ENCODE measurements around the gene MAST1. TPM values are rescaled to one million over a fixed set of nuclear protein-coding genes. Genes with fewer than 3 reads are reported as not detected.
"Not testable (repeated sequence)": the region's sequence is repeated elsewhere in the genome, so short reads cannot be mapped to it uniquely, and the experiment has no call there.

The MAST1 gene
- total RNA-seq, 1 donor, result under 0.01 TPM

DNA sequence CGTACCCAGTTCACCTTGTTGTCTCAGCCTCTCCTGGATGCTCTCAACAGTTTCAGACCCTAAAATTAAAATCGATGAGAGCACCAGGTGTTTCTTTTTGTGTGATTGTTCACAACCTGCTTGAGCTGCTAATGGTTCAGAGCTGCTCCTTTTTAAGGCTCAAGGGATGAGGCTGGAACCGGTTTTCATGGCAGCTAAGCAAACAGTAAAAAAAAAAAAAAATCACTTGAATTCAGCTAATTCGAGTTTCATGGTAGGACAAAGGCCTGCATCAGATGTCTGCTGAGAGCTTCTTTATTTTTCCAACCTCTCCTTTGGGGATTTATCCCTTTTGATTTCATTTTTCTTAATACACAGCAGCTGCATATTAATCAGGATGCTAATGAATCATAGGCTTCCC, 74.3 kb downstream of the MAST1 start:
- TF ChIP-seq, protein P1, sequence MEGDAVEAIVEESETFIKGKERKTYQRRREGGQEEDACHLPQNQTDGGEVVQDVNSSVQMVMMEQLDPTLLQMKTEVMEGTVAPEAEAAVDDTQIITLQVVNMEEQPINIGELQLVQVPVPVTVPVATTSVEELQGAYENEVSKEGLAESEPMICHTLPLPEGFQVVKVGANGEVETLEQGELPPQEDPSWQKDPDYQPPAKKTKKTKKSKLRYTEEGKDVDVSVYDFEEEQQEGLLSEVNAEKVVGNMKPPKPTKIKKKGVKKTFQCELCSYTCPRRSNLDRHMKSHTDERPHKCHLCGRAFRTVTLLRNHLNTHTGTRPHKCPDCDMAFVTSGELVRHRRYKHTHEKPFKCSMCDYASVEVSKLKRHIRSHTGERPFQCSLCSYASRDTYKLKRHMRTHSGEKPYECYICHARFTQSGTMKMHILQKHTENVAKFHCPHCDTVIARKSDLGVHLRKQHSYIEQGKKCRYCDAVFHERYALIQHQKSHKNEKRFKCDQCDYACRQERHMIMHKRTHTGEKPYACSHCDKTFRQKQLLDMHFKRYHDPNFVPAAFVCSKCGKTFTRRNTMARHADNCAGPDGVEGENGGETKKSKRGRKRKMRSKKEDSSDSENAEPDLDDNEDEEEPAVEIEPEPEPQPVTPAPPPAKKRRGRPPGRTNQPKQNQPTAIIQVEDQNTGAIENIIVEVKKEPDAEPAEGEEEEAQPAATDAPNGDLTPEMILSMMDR (IDR thresholded peaks at IDR 0.05; ENCODE audit: insufficient read depth, low read length), result no peak
- no peak for DNase-seq (ENCODE audit: low read depth)
- no peak overlapping the region for H3K4me3 ChIP-seq (ENCODE audit: low read depth, low read length)

DNA sequence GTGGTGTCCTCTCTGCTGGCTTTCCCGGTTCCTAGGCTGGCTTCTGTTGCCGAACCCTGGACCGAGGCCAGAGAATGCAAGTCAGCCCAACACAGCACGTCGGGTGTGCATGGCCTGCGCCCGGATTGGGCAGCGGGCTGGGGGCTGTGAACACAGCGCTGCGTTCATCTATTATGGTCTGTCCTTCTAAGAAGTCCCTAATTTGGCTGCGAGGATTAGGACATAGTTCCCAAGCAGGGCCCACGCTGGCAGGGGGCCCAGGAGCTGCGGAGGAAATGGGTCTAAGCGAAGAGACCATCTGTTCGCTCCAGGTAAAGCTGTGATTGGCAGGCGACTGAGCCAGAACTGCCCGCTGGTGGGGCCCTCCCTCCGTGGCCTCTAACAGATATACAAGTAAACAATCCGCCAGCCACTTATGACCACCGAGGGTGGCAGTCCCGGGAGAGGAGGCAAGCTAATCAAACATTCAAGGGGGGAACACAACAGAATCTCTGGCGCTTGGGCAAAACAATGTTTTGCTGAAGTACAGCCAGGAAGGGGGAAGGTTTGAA, 74.8 kb downstream of the MAST1 start:
- no peak overlapping the region for H3K4me3 ChIP-seq (ENCODE audit: low read depth, low read length)
- TF ChIP-seq, protein P1 (IDR thresholded peaks at IDR 0.05; ENCODE audit: insufficient read depth, low read length), result no peak
- peak; percentile 37 for DNase-seq (ENCODE audit: low read depth)

DNA sequence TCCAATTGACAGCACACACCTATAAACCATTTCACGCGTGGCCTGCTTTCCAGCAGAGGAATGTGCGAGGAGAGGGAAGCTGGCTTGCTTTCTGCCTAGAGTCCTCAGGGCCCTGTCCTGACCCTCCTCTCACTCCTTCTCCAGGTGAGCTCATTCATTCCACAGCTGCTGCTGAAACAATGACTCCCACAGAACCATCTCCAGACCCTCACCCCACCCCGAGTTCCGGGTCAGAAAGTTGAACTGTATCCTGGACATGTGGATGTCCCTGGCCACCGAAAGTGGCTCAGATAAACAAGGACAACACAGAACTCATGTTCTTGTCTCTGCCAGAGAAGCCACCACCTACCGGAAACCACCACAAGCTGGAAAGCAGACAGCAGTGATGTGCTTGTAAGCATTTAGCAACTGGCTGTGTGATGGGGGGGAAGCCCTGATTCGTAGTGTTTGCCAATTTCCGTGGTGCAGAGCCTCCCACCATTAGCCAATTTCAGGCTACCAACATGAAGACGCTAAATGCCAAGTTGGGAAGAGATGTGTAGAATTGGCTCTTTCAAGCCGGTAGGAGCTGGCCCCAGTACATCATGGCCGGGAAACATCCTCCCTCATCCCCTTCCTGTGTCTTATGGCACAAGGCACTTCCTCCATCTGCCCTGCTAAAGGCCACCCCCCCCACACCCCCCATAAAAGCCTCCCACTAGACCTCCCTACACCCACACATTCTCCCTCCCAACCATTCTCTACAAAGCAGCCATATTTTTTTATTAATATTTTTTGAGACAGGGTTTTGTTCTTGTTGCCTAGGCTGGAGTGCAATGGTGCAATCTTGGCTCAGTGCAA, 75.8 kb downstream of the MAST1 start:
- no peak overlapping the region for H3K4me3 ChIP-seq (ENCODE audit: low read depth, low read length)
- no peak for DNase-seq (ENCODE audit: low read depth)
- TF ChIP-seq, protein P1 (IDR thresholded peaks at IDR 0.05; ENCODE audit: insufficient read depth, low read length), result no peak

DNA sequence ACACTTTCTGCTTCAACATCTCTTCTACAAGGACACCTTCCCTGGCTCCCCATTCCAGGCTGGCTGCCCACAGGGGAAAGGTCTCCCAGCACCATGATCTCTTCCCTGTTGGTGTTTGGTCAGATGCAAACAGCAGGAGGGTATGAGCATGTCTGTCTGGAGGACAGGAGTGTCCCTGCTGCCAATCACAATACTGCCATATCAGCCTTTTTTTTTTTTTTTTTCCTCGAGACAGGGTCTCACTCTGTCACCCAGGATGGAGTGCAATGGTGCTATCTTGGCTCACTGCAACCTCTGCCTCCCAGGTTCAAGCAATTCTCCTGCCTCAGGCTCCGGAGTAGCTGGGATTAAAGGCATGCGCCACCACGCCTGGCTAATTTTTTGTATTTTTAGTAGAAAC, 77.5 kb downstream of the MAST1 start:
- DNase-seq (ENCODE audit: low read depth); H3K4me3 ChIP-seq (ENCODE audit: low read depth, low read length): not testable (repeated sequence)

- H3K4me3 ChIP-seq (ENCODE audit: low read depth, low read length), result no peak overlapping the region
- DNase-seq (ENCODE audit: low read depth), result no peak
- TF ChIP-seq, protein P1 (IDR thresholded peaks at IDR 0.05; ENCODE audit: insufficient read depth, low read length), result no peak
Observed at GRCh38 chr19:12918253-12918652, 79.9 kb downstream of the MAST1 start.

GRCh38 chr19:12921047-12921446, 82.7 kb downstream of the MAST1 start:
- TF ChIP-seq, protein P1 (IDR thresholded peaks at IDR 0.05; ENCODE audit: insufficient read depth, low read length), result no peak
- no peak for DNase-seq (ENCODE audit: low read depth)
- no peak overlapping the region for H3K4me3 ChIP-seq (ENCODE audit: low read depth, low read length)

DNA sequence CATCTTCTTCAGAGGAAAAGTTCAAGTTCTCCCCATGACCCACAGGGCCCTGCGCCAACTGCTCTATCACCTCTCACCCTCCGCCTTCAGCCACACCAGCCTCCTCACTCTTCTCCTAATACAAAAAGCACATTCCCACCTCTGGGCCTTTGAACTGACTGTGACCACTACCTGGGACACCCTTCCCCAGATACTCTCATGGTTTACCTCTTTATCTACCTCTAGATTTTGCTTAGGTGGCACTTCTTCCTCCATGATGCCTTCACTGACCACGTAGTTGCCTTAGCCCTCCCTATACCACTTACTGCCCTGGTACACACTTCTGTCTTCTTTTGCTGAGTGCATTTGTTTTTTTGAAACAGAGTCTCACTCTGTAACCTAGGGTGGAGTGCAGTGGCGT, 84.6 kb downstream of the MAST1 start:
- DNase-seq (ENCODE audit: low read depth), result no peak
- TF ChIP-seq, protein P1 (IDR thresholded peaks at IDR 0.05; ENCODE audit: insufficient read depth, low read length), result no peak
- no peak overlapping the region for H3K4me3 ChIP-seq (ENCODE audit: low read depth, low read length)

Small RNA genes within 50 kb of the gene (small RNA-seq; reads per million reads assigned to genes)
- gene MIR5695 (not detected), gene MIR6794 (not detected)

Other genes with a start within 250 kb of the MAST1 start
- gene ZNF490, start 227.7 kb upstream of the MAST1 start, total RNA-seq (ENCODE audit: low replicate concordance), result 7.4 and 8.7 TPM in 2 replicates
- gene ZNF791, start 227.6 kb upstream of the MAST1 start, total RNA-seq (ENCODE audit: low replicate concordance), result 15.8 and 16.1 TPM in 2 replicates
- gene MAN2B1, start 171.8 kb upstream of the MAST1 start, total RNA-seq (ENCODE audit: low replicate concordance), result 16.8 and 38.2 TPM in 2 replicates
- 6.8 and 15.9 TPM in 2 replicates for gene WDR83, start 171.7 kb upstream of the MAST1 start, total RNA-seq (ENCODE audit: low replicate concordance)
- 38.3 and 46.2 TPM in 2 replicates for gene DHPS, start 156.6 kb upstream of the MAST1 start, total RNA-seq (ENCODE audit: low replicate concordance)
- gene GNG14, start 150.5 kb upstream of the MAST1 start, total RNA-seq (ENCODE audit: low replicate concordance), result not detected in 2 replicates
- gene FBXW9, start 141.9 kb upstream of the MAST1 start, total RNA-seq (ENCODE audit: low replicate concordance), result 7.2 and 8.9 TPM in 2 replicates
- gene TNPO2, start 114.6 kb upstream of the MAST1 start, total RNA-seq (ENCODE audit: low replicate concordance), result 39.4 and 57.3 TPM in 2 replicates
- 145 and 172 TPM in 2 replicates for gene TRIR, start 103.8 kb upstream of the MAST1 start, total RNA-seq (ENCODE audit: low replicate concordance)
- 61.2 and 84.5 TPM in 2 replicates for gene GET3, start 101.0 kb upstream of the MAST1 start, total RNA-seq (ENCODE audit: low replicate concordance)
- not detected in 2 replicates for gene BEST2, start 86.7 kb upstream of the MAST1 start, total RNA-seq (ENCODE audit: low replicate concordance)
- gene HOOK2, start 63.0 kb upstream of the MAST1 start, total RNA-seq (ENCODE audit: low replicate concordance), result 15.5 and 31.2 TPM in 2 replicates
- gene JUNB, start 47.0 kb upstream of the MAST1 start, total RNA-seq (ENCODE audit: low replicate concordance), result 87.9 and 263 TPM in 2 replicates
- 66.7 and 163 TPM in 2 replicates for gene PRDX2, start 36.7 kb upstream of the MAST1 start, total RNA-seq (ENCODE audit: low replicate concordance)
- not detected in 2 replicates for gene THSD8, start 36.4 kb upstream of the MAST1 start, total RNA-seq (ENCODE audit: low replicate concordance)
- 12.8 and 37.4 TPM in 2 replicates for gene RNASEH2A, start 31.9 kb upstream of the MAST1 start, total RNA-seq (ENCODE audit: low replicate concordance)
- not detected in 2 replicates for gene RTBDN, start 3.9 kb upstream of the MAST1 start, total RNA-seq (ENCODE audit: low replicate concordance)
- 22.7 and 23.4 TPM in 2 replicates for gene DNASE2, start 42.9 kb downstream of the MAST1 start, total RNA-seq (ENCODE audit: low replicate concordance)
- gene KLF1, start 48.7 kb downstream of the MAST1 start, total RNA-seq (ENCODE audit: low replicate concordance), result not detected in 2 replicates
- 20.5 and 24.4 TPM in 2 replicates for gene GCDH, start 52.6 kb downstream of the MAST1 start, total RNA-seq (ENCODE audit: low replicate concordance)
- gene SYCE2, start 80.8 kb downstream of the MAST1 start, total RNA-seq (ENCODE audit: low replicate concordance), result 0.54 TPM in 1 of 2 replicates, not detected in the other
- gene FARSA, start 95.2 kb downstream of the MAST1 start, total RNA-seq (ENCODE audit: low replicate concordance), result 39.1 and 44.3 TPM in 2 replicates
- gene CALR, start 100.1 kb downstream of the MAST1 start, total RNA-seq (ENCODE audit: low replicate concordance), result 1,776 and 3,314 TPM in 2 replicates
- gene RAD23A, start 107.3 kb downstream of the MAST1 start, total RNA-seq (ENCODE audit: low replicate concordance), result 76.8 and 101 TPM in 2 replicates
- gene GADD45GIP1, start 118.7 kb downstream of the MAST1 start, total RNA-seq (ENCODE audit: low replicate concordance), result 23.0 and 38.8 TPM in 2 replicates
- gene DAND5, start 131.1 kb downstream of the MAST1 start, total RNA-seq (ENCODE audit: low replicate concordance), result 0.18 TPM in 1 of 2 replicates, not detected in the other
- 68.0 and 160 TPM in 2 replicates for gene NFIX, start 157.0 kb downstream of the MAST1 start, total RNA-seq (ENCODE audit: low replicate concordance)

Data from fibroblast of the aortic adventitia (primary cell).